HUES6 (cell line): Measurements from ENCODE around the gene TMEM242.

Source experiments
- H3K27ac ChIP-seq: 2 replicates; pipeline ENCODE4 v1.7.0; 2013; ENCODE audit warnings: low read depth, mild to moderate bottlenecking, low read length, inconsistent platforms
- H3K27me3 ChIP-seq: 2 replicates; pipeline ENCODE4 v1.6.1; 2013; ENCODE audit warnings: low read length; ENCODE audit not compliant: control insufficient read depth, insufficient read depth
- H3K36me3 ChIP-seq: 2 replicates; pipeline ENCODE4 v1.6.1; 2013; ENCODE audit warnings: low read length; ENCODE audit not compliant: control insufficient read depth, insufficient read depth
- H3K4me1 ChIP-seq: 2 replicates; pipeline ENCODE4 v1.6.1; 2013; ENCODE audit warnings: low read length; ENCODE audit not compliant: control insufficient read depth, insufficient read depth
- H3K4me3 ChIP-seq: 2 replicates; pipeline ENCODE4 v1.5.1; 2013; ENCODE audit warnings: low read depth, low read length
- H3K9ac ChIP-seq: one replicate; pipeline ENCODE4 v1.6.1; 2013; ENCODE audit warnings: mild to moderate bottlenecking, low read length
- H3K9me3 ChIP-seq: 2 replicates; pipeline ENCODE4 v1.6.1; 2013; ENCODE audit warnings: low read depth, low read length; ENCODE audit not compliant: control insufficient read depth, insufficient read depth

The TMEM242 gene

DNA sequence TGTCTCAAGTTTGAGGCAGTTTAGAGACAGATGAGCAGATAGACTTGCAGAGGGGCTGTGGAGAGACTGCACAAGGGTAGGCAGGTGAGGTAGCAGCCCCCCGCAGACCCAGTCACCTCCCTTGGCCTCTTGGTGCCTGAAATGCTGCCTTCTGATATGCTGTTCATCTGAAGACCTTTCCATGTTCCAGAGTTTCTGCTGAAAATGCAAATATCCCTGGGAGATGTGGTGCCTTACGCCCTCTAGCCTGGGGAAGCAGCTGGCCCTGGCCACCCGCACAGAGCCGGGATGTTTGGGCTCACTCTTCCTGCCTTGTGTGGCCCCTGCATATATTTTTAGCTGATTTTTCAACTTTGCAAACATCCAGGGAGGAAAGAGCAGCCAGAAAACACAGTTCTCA lies 51.4 kb downstream of the TMEM242 start:
- no peak overlapping the region for H3K9ac ChIP-seq

DNA sequence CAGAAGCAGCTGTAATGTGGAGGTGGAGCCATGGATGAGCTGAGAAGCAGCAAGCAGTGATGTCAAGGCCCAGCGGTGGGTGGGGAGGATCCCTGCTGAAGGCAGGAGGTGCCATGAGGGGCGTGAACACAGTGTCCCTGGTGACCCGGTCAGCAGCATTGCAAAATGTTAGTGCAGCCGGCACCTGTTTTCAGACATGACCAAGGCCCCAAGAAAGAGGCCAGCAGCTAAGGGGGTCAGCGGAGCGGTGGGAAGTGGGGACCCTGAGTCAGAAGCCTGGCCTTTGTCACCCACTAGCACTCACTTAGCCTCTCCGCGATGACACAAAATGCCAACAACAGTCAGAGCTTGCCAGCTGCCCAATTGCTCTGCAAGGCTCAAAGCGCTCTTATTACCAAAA lies 51.9 kb downstream of the TMEM242 start:
- 0 out of 2 replicates have a peak, but pooled peaks cover 4% of the 10 kb centered on the region for H3K9me3 ChIP-seq
- H3K4me1 ChIP-seq, result peaks cover 13% of the 10 kb centered on the region
- H3K27me3 ChIP-seq, result peaks cover 18% of the 10 kb centered on the region
- H3K27ac ChIP-seq, result no peak overlapping the region
- no peak overlapping the region for H3K9ac ChIP-seq
- H3K36me3 ChIP-seq, result no peaks in the 10 kb centered on the region
- H3K4me3 ChIP-seq, result no peak overlapping the region

More for the DNA sequence above, 51.4 kb downstream of the TMEM242 start:
- peaks cover 13% of the 10 kb centered on the region for H3K4me1 ChIP-seq
- H3K9me3 ChIP-seq, result 0 out of 2 replicates have a peak, but pooled peaks cover 4% of the 10 kb centered on the region
- no peaks in the 10 kb centered on the region for H3K36me3 ChIP-seq
- no peak overlapping the region for H3K27ac ChIP-seq
- no peak overlapping the region for H3K4me3 ChIP-seq
- H3K27me3 ChIP-seq, result peaks cover 21% of the 10 kb centered on the region

DNA sequence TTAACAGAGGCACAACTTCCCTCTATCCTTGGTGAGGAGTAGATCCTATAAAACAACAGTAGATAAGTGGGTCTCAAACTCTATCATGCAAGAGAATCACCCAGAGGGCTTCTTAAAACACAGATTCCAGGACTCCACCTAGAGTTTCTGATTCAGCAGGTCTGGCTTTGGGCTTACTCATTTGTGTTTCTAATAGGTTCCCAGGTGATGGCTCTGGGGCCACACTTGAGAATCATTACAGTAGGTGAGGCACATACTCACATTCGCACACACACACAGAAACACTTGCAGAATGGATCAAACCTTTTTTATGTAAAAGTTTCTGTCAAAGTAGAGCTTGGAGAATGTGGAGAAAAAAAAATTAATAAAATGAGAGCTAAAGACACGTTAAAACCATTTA lies 52.4 kb downstream of the TMEM242 start:
- H3K9me3 ChIP-seq, result 0 out of 2 replicates have a peak, but pooled peaks cover 4% of the 10 kb centered on the region
- peaks cover 18% of the 10 kb centered on the region for H3K27me3 ChIP-seq
- H3K9ac ChIP-seq, result no peak overlapping the region
- H3K4me3 ChIP-seq, result no peak overlapping the region
- peaks cover 13% of the 10 kb centered on the region for H3K4me1 ChIP-seq
- H3K36me3 ChIP-seq, result no peaks in the 10 kb centered on the region
- H3K27ac ChIP-seq, result no peak overlapping the region

DNA sequence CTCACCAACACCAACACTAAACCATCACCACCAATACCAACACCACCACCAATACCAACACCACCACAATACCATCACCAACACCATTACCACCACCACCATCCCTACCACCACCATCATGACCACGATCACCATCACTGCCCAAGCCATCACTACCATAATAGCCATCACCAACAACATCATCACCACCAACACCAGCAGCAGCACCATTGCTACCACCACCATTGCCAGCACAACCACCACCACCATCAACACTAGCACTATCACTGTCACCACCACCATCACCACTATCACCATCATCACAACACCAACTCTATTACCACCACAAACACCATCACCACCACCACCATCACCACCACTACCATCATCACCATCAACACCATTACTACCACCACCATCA lies 53.0 kb downstream of the TMEM242 start:
- Histone ChIP-seq H3K36me3 (no peaks in the 10 kb centered on the region), H3K9me3 (0 out of 2 replicates have a peak, but pooled peaks cover 4% of the 10 kb centered on the region), H3K4me1 (peaks cover 13% of the 10 kb centered on the region), H3K4me3 (no peak overlapping the region), H3K9ac (no peak overlapping the region), H3K27ac (no peak overlapping the region), H3K27me3 (peaks cover 13% of the 10 kb centered on the region)

DNA sequence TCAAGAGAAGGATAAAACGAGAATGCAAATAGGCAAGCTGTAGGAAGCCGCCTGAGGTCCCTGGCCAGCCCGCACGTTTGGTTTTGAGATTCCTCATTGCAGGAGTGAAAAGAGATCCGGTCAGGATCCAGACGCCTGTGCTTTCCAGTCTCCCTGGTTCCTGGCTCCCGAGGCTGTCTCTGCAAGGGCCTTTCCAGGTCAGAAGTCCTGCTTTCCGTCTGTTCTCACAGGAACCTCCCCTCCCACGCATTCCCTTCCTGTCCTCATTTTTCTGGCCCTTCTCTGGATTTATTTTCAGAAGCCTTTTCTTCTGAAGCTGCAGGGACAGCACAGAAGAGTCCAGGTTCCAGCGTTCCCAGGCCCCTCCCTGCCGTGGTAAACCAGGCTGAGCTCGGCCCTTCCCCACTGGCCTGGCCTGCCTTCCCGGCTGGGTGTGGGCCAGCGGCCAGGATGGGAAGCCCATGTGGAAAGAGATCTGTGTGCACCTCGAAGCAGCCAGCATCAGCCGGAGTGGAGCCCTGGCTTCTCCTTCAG lies 54.0 kb downstream of the TMEM242 start:
- peaks cover 7% of the 10 kb centered on the region for H3K27me3 ChIP-seq
- H3K9ac ChIP-seq, result no peak overlapping the region
- peaks cover 13% of the 10 kb centered on the region for H3K4me1 ChIP-seq
- H3K36me3 ChIP-seq, result no peaks in the 10 kb centered on the region
- H3K4me3 ChIP-seq, result no peak overlapping the region
- 0 out of 2 replicates have a peak, but pooled peaks cover 4% of the 10 kb centered on the region for H3K9me3 ChIP-seq
- no peak overlapping the region for H3K27ac ChIP-seq

DNA sequence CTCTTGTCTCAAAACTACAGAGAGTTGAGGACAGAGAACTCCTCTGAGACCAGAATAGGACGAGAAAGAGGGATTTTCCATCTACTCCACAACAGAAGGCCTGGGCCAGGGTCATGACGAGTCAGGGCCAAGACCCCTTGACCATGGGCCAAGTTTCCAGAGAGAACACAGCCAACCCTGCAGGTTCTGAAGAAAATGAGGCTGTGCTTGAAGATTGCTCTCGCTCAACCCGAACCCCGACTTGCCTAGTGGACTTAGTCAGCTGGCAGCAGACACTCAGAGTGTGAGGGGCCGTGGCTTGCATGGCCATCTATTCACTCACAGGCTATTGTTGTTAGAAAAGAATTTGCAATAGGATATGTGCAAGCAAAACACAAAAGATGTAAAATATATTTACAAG lies 54.5 kb downstream of the TMEM242 start:
- Histone ChIP-seq H3K36me3 (no peaks in the 10 kb centered on the region), H3K4me3 (no peak overlapping the region)

DNA sequence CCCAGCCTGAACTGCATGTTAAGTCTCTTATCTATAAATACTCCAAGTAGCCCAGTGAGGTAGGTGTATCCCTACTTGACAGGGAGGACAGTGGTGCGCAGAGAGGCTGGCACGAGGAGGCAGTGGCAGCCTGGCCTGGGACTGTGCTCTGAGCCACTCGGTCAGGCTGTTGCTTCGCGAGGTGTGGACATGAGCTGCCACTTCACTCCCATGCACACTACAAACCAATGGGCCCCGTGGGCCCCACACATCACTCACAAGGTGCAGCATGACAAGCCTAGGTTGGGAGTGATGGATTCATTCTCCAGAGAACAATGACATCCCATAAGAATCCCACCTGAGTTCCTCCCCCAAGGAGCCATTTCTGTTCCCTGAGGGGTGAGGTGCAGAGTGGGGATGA lies 54.9 kb downstream of the TMEM242 start:
- Histone ChIP-seq H3K4me1 (peaks cover 6% of the 10 kb centered on the region), H3K9me3 (0 out of 2 replicates have a peak, but pooled peaks cover 4% of the 10 kb centered on the region), H3K27me3 (no peaks in the 10 kb centered on the region), H3K27ac (no peak overlapping the region), H3K9ac (no peak overlapping the region), H3K4me3 (no peak overlapping the region), H3K36me3 (no peaks in the 10 kb centered on the region)

More for the DNA sequence above, 54.5 kb downstream of the TMEM242 start:
- peaks cover 2% of the 10 kb centered on the region for H3K27me3 ChIP-seq
- 0 out of 2 replicates have a peak, but pooled peaks cover 4% of the 10 kb centered on the region for H3K9me3 ChIP-seq
- peaks cover 11% of the 10 kb centered on the region for H3K4me1 ChIP-seq
- H3K9ac ChIP-seq, result no peak overlapping the region
- no peak overlapping the region for H3K27ac ChIP-seq

DNA sequence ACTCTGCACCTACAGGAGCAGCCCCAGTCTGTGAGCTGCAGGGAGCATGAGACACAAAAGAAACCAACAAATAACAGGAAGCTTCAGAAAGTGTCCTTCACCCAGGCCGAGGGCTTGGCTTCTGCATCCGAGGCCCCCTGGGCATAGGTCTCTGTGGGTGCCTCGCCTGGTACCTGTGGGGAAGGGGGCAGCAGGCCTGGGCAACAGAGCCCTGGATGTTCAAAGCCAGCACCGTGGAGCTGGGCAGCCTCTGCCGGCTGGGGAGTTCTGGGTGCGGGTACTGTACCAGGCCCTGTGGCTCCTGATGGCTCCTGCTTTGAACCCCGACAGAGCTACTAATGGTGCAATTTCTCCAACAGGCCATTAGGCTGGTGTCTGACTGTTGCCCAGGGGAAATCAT lies 55.7 kb downstream of the TMEM242 start:
- Histone ChIP-seq H3K4me1 (no peaks in the 10 kb centered on the region), H3K36me3 (no peaks in the 10 kb centered on the region), H3K27me3 (no peaks in the 10 kb centered on the region), H3K4me3 (no peak overlapping the region), H3K9me3 (0 out of 2 replicates have a peak, but pooled peaks cover 4% of the 10 kb centered on the region), H3K9ac (no peak overlapping the region), H3K27ac (no peak overlapping the region)

DNA sequence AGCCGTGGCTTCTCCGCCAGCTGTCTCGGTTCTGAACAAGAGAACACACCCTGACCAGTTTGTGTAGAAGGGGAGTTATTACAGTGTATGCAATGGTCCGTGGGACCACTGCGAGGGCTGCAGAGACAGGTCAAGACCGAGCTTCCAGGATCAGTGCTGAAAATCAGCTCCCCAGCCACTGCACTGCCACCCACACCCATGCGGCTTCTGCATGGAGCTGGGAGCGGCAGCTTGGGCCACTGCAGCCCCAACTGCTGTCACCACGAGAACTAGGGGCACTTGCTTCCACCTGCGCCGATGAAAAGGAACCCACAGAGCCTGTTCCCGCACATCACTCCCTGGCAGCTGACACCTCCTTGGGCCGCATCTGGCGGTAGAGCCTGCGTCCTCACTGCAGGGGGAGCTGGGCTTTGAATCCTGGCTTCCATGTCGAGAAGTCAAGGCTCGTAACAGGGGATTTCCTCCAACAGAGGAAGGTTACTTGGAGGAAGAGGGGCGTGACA lies 56.2 kb downstream of the TMEM242 start:
- no peak overlapping the region for H3K9ac ChIP-seq
- no peaks in the 10 kb centered on the region for H3K27me3 ChIP-seq
- H3K36me3 ChIP-seq, result no peaks in the 10 kb centered on the region
- H3K4me3 ChIP-seq, result no peak overlapping the region
- H3K27ac ChIP-seq, result no peak overlapping the region
- no peaks in the 10 kb centered on the region for H3K4me1 ChIP-seq
- 0 out of 2 replicates have a peak, but pooled peaks cover 4% of the 10 kb centered on the region for H3K9me3 ChIP-seq

DNA sequence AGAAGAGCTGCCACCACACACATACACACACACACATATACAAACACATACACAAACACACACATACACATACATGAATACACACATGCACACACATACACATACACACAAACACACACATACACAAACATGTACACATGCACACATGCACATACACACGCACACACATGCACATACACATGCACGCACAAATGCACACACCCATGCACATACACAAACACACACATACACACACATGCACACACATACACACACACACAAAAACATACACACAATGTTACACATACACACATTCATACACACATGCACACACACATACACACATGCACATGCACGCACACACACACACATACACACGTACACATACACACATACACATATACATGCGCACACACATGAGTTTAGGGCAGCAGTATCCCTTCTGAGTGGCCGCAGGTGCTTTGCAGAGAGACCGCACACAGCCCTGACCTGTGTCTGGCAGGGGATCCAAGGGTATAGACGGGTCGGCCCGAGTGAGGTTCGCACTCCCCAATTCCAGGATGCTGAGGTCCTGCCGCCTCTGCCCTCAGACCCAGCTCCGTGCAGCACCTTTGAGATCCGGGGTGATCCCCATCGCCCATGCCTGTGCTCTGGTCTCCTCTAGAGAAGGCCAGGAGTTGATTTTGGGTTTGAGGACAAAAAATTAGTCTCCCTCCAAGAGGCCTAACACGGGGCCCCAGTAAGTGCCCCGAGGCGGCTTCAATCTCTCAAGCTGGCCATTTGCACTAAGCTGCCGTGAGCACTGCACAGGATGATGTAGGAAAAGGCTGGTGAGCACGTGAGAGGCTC lies 56.8 kb downstream of the TMEM242 start:
- no peak overlapping the region for H3K4me3 ChIP-seq
- no peaks in the 10 kb centered on the region for H3K27me3 ChIP-seq
- no peak overlapping the region for H3K27ac ChIP-seq

DNA sequence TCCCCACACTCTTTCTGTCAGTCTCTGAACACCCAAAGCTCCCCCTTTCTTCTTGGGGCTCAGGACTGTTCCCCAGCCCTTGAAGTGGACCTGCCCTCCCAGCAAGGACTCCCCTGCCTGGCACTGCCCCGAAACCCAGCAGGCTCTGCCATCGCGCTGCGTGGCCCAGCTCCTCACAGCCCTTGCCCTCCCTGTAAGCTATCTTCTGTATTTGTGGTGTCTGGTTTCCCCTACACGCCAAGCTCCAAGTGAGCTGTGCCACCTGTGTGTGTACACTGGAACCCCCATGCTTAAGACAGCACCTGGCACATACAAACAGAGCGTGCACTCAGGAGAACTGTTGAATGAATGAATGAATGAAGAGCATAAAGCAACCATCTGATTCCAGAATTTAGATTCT lies 57.7 kb downstream of the TMEM242 start:
- no peaks in the 10 kb centered on the region for H3K4me1 ChIP-seq
- no peaks in the 10 kb centered on the region for H3K27me3 ChIP-seq
- 0 out of 2 replicates have a peak, but pooled peaks cover 4% of the 10 kb centered on the region for H3K9me3 ChIP-seq
- H3K27ac ChIP-seq, result no peak overlapping the region
- no peak overlapping the region for H3K9ac ChIP-seq
- no peak overlapping the region for H3K4me3 ChIP-seq
- H3K36me3 ChIP-seq, result no peaks in the 10 kb centered on the region

More for the DNA sequence above, 56.8 kb downstream of the TMEM242 start:
- Histone ChIP-seq H3K9me3 (0 out of 2 replicates have a peak, but pooled peaks cover 4% of the 10 kb centered on the region), H3K9ac (no peak overlapping the region), H3K36me3 (no peaks in the 10 kb centered on the region), H3K4me1 (no peaks in the 10 kb centered on the region)
